Skin epidermis (tissue), 12 donors: ENCODE measurements around the gene STH.

Experiments used
- H3K27ac ChIP-seq, 21 experiments: fragments of 200-600 bp; sonication (generic) in 11 of 21; one replicate each; pipeline ENCODE4 v1.5.0; 2020; ENCODE audit warnings: mild to moderate bottlenecking in 3 of 21, inconsistent platforms in 2 of 21, moderate library complexity in 2 of 21
- H3K4me3 ChIP-seq, 7 experiments: fragments of 200-600 bp; sonication (generic) in 2 of 7; one replicate each; pipeline ENCODE4 v1.5.0; 2020; ENCODE audit warnings: inconsistent platforms in 2 of 7, mild to moderate bottlenecking in 2 of 7, moderate library complexity in 1 of 7

STH gene

GRCh38 chr17:45966606-45967280 is 32.3 kb upstream of the STH start:
- no peak overlapping the region for H3K27ac ChIP-seq

DNA sequence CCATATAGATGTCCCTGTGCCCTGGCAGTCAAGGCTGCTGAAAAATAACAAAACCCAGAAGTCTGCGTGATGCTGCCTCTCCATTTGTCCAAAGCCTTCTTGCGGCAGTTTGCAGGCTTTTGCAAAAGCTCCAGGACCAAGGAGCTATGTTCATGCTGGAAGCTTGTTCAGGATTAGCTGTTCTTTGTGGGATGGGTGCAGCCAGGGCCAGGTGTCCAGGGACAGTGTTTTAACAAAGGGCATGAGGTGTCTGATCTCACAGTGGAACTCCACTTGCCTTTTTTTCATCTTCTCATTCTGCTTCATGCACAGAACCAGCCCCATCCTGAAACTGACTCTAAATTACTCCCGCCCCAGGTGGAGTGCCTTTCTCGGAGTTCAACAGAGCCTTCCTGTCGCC is 31.7 kb upstream of the STH start:
- Histone ChIP-seq H3K27ac (no peak overlapping the region), H3K4me3 (no peak overlapping the region)

More at GRCh38 chr17:45966606-45967280, 32.3 kb upstream of the STH start:
- no peak overlapping the region for H3K4me3 ChIP-seq

DNA sequence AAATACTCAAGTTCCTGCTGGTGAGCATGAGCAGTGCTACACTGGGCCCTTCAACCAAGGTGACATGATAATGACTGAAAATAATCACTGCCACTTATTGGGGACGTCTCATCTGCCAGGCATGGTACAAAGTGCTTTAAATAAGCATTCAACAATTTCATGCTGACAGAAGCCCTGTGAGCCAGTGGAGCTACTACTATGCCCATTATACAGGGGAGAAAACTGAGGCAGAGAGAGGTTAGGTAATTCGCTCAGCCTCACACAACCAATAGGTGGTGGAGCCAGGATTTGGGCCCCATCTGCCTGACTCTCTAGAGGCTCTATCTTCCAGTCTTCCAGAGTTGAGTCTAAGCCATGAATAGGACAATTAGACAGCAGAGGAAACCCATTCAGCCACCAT is 30.3 kb upstream of the STH start:
- H3K27ac ChIP-seq: no peak overlapping the region
- no peak overlapping the region for H3K4me3 ChIP-seq

GRCh38 chr17:45969726-45970125 is 29.3 kb upstream of the STH start:
- Histone ChIP-seq H3K4me3 (no peak overlapping the region), H3K27ac (no peak overlapping the region)

DNA sequence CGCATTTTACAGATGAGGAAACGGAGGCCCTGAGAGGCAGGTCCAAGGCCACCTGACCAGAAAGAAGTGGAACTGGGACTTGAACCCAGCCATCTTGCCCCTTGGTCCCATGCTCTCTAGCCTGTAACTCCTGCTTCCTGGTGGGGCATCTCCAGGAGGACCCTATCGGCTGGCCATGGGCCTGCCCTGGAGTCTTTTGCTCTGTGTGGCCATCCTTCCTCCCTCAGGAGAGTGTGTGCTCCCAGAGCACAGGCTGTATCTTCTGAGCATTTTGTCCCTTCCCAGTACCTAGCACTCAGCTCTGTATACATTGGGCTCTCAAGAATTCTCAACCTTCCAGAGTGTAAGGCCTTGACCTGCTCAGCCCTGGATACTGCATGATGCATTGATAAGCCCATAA is 28.4 kb upstream of the STH start:
- Histone ChIP-seq H3K4me3 (no peak overlapping the region), H3K27ac (no peak overlapping the region)

- Histone ChIP-seq H3K4me3 (no peak overlapping the region), H3K27ac (no peak overlapping the region)
Observed at GRCh38 chr17:45971698-45972141, 27.3 kb upstream of the STH start.

GRCh38 chr17:45972531-45972930 is 26.5 kb upstream of the STH start:
- peak overlapping the region in 12 of 21 experiments; percentile 39 to 72 (median 56) for H3K27ac ChIP-seq

GRCh38 chr17:45973099-45973780 is 25.8 kb upstream of the STH start:
- Histone ChIP-seq H3K27ac (peak overlapping the region in 13 of 21 experiments; percentile 11 to 72 (median 61)), H3K4me3 (no peak overlapping the region)

More at GRCh38 chr17:45972531-45972930, 26.5 kb upstream of the STH start:
- no peak overlapping the region for H3K4me3 ChIP-seq

GRCh38 chr17:45973946-45974859 is 24.8 kb upstream of the STH start:
- Histone ChIP-seq H3K27ac (peak overlapping the region in 11 of 21 experiments; percentile 40 to 72 (median 61)), H3K4me3 (no peak overlapping the region)

GRCh38 chr17:45974916-45975630 is 24.0 kb upstream of the STH start:
- H3K4me3 ChIP-seq: no peak overlapping the region
- peak overlapping the region in 2 of 21 experiments; percentile 10 to 69 for H3K27ac ChIP-seq

DNA sequence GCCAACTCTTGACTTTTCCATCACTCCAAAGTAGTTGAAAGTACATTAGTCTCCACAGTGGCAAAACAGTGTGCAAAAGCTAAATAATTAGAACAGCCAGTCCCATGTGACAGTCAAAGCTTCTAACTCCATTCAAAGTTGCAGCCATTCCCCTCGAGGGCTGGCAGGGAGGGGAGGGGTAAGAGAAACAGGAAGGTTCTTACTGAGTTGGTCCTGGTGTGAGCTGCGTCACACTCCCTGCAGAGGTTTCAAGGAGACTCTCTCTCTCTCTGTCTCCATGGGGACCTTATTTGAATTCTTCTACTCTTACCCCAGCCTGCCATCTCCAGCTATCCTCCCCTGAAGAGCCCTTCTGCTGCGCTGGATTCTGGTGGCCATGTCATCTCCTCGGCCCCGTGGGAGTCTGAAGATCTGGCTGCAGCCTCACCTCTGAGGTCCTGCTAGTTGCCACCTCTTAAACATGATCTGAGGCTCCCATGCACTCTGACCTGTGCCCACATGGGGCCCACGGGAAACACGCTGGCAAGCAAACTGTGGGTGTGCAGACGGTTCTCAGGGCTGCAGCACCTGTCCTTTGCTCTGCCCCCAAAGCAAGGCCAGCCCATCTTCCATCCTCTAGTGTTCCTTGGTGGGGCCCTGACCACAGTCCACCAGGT is 23.3 kb upstream of the STH start:
- H3K4me3 ChIP-seq: no peak overlapping the region
- no peak overlapping the region for H3K27ac ChIP-seq

DNA sequence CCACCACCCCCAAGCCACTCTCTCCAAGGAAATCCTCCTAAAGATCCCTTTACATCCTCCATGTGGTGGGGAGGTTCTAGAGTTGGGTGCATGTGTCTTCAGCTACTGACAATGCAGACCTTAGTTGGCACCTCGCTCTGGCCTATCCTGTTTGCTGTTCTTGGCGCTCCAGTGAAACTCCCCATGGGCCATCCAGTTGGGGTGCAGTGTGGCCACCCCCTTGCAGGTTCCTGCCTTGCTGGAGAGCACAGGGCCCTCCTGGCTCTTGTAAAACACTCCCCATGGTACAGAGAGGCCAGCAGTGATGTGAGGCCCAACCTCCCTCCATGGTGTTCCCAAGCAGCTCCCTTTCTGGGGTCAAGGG is 22.7 kb upstream of the STH start:
- no peak overlapping the region for H3K4me3 ChIP-seq
- no peak overlapping the region for H3K27ac ChIP-seq

DNA sequence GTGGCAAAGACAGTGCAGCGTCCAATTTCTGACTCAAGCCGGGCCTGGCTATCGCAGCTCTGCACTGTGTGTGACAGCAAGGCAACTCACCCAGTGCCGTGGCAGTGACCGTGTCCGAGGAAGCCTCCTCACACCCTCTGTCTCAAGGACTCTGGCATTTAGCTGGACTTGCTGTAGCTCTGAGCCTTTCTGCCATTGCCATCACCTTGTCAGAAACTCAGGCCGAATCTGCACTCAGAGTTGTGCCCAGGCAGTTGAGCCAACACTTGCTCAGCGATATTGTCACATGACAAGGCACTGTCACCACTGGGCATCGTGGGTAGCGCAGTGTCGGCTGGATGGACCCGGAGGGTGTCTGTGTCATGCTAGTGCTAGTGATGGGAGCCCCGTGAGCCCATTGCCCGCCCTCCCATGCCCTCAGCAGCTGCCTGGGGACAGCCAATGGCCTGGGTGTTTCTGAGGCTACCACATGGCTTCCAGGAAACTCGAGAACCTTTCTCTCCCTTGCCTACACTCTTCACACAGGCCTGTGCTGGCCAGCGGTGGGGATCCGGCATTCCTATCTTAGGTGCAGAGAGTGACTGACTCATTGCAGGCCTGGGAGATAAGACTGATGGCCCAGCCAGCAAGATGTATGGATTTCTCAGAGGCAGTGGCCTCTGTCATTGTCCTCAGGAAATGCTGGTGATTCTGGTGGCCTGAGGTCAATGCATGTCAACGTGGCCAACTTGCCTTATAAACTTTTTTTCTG is 22.1 kb upstream of the STH start:
- Histone ChIP-seq H3K27ac (no peak overlapping the region), H3K4me3 (no peak overlapping the region)

- H3K27ac ChIP-seq: no peak overlapping the region
Observed at GRCh38 chr17:45977506-45977824, 21.6 kb upstream of the STH start.

GRCh38 chr17:45977976-45978626 is 20.9 kb upstream of the STH start:
- Histone ChIP-seq H3K4me3 (no peak overlapping the region), H3K27ac (no peak overlapping the region)

More at GRCh38 chr17:45977506-45977824, 21.6 kb upstream of the STH start:
- no peak overlapping the region for H3K4me3 ChIP-seq

- Histone ChIP-seq H3K27ac (no peak overlapping the region), H3K4me3 (no peak overlapping the region)
Observed at GRCh38 chr17:45979137-45979536, 19.9 kb upstream of the STH start.

- Histone ChIP-seq H3K27ac (no peak overlapping the region), H3K4me3 (no peak overlapping the region)
Observed at GRCh38 chr17:45980855-45981254, 18.2 kb upstream of the STH start.

DNA sequence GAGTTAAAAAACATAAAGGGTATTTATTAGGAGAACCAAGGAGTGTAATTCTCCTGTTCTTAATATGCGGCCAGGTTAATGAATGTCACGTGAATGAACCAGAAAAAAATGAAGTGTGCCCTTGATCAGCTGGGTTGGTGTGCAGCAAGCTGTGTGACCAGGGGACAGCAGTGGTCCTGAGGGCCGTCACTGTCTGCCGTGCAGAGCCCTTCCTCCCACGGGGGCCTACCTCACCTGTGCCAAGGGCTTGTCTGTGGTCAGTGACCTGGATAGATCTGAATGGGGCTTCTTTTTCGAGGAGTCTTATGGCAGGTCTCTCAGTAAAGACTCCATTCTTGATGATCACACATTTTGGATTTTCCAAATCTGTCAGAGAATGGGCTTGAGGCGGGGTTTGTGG is 17.7 kb upstream of the STH start:
- no peak overlapping the region for H3K27ac ChIP-seq
- H3K4me3 ChIP-seq: no peak overlapping the region
